ENCODE measurements around the gene DSCAML1. TPM values are rescaled to one million over a fixed set of nuclear protein-coding genes. Genes with fewer than 3 reads are reported as not detected.

Gene DSCAML1
- total RNA-seq, 1 experiment from 2014 or later = 0.90 TPM

GRCh38 chr11:117644403-117645155 lies 152.4 kb downstream of the DSCAML1 start:
- H3K4me3 Mint-ChIP-seq = no peak overlapping the region

More at GRCh38 chr11:117644403-117645155, 152.4 kb downstream of the DSCAML1 start:
- CTCF ChIA-PET = interaction anchor here (1.0 to 1.8 kb wide), 5 partner anchors 24 to 219 kb away, joined by 3 to 4 read pairs (median 3); no protein-coding TSS in a partner anchor
- Mint-ChIP-seq H3K27ac (no peak overlapping the region), H3K36me3 (no peaks in the 10 kb centered on the region), H3K9me3 (no peaks in the 10 kb centered on the region), H3K4me1 (peaks cover 4% of the 10 kb centered on the region), H3K27me3 (ENCODE audit: low read depth) (no peaks in the 10 kb centered on the region; the same call in 1 of the 2 replicates)
- ATAC-seq (no peak), DNase-seq (ENCODE audit: low spot score) (no peak)
- POLR2A ChIA-PET = no interaction called here
- TF ChIP-seq ZNF219 (CRISPR knock-in tag; IDR thresholded peaks at IDR 0.05; ENCODE audit: borderline replicate concordance) (no peak), STAT6 (CRISPR knock-in tag; conservative IDR thresholded peaks at IDR 0.05; ENCODE audit: low read depth) (no peak), RELA (CRISPR knock-in tag; IDR thresholded peaks at IDR 0.05; ENCODE audit: borderline replicate concordance) (no peak), ZMAT4 (CRISPR knock-in tag; IDR thresholded peaks at IDR 0.05) (no peak), ESRRA (CRISPR knock-in tag; IDR thresholded peaks at IDR 0.05; ENCODE audit: borderline replicate concordance) (no peak), EMX1 (CRISPR knock-in tag; IDR thresholded peaks at IDR 0.05) (no peak), E2F1 (CRISPR knock-in tag; IDR thresholded peaks at IDR 0.05) (no peak), JUN (CRISPR knock-in tag; IDR thresholded peaks at IDR 0.05) (no peak), ZBTB43 (CRISPR knock-in tag; IDR thresholded peaks at IDR 0.05) (no peak), E2F5 (CRISPR knock-in tag; IDR thresholded peaks at IDR 0.05) (no peak), MLX (CRISPR knock-in tag; IDR thresholded peaks at IDR 0.05) (no peak), GRHL2 (CRISPR knock-in tag; IDR thresholded peaks at IDR 0.05; ENCODE audit: insufficient replicate concordance, severe bottlenecking) (no peak)
